HL-60 (cell line): ENCODE data around the gene THBS3.

Experiments
- DNase-seq, 2 experiments: peaks; one replicate each; pipeline ENCODE4 v3.0.0-alpha.2; 2010 to 2020; ENCODE audit warnings: low read depth in 1 of 2, low spot score in 1 of 2
- H3K27ac ChIP-seq: fragments of 250-450 bp; sonication (Bioruptor Pico); replicated peaks from 2 replicates; pipeline ENCODE4 v1.5.1; 2020; ENCODE audit warnings: mild to moderate bottlenecking, moderate library complexity
- H3K27me3 ChIP-seq: fragments of 250-450 bp; sonication (Bioruptor Pico); 2 replicates; pipeline ENCODE4 v1.5.1; 2021; ENCODE audit warnings: mild to moderate bottlenecking, moderate library complexity; ENCODE audit not compliant: insufficient read depth, poor library complexity, severe bottlenecking
- H3K4me3 ChIP-seq: replicated peaks from 2 replicates; pipeline ENCODE4 v1.5.1; 2011; ENCODE audit warnings: mild to moderate bottlenecking, control low read depth, low read length; ENCODE audit not compliant: insufficient read depth
- GABPA ChIP-seq: IDR thresholded peaks from 2 replicates; pipeline ENCODE4 v1.6.1; 2012; ENCODE audit warnings: low read depth
- POLR2AphosphoS5 ChIP-seq: IDR thresholded peaks from 2 replicates; pipeline ENCODE4 v1.6.1; 2012; ENCODE audit warnings: low read depth
- SPI1 ChIP-seq: IDR thresholded peaks from 2 replicates; pipeline ENCODE4 v1.6.1; 2012; ENCODE audit warnings: low read depth, mild to moderate bottlenecking, borderline replicate concordance
- TF ChIP-seq, protein P1 (sequence below): IDR thresholded peaks from 2 replicates; pipeline ENCODE4 v1.6.1; 2012; ENCODE audit warnings: low read depth; ENCODE audit not compliant: insufficient replicate concordance
- TF ChIP-seq, protein P2 (sequence below): IDR thresholded peaks from one replicate; pipeline ENCODE4 v1.5.1; 2011; ENCODE audit warnings: low read length, control low read depth, inconsistent platforms; ENCODE audit not compliant: insufficient read depth

THBS3 gene

DNA sequence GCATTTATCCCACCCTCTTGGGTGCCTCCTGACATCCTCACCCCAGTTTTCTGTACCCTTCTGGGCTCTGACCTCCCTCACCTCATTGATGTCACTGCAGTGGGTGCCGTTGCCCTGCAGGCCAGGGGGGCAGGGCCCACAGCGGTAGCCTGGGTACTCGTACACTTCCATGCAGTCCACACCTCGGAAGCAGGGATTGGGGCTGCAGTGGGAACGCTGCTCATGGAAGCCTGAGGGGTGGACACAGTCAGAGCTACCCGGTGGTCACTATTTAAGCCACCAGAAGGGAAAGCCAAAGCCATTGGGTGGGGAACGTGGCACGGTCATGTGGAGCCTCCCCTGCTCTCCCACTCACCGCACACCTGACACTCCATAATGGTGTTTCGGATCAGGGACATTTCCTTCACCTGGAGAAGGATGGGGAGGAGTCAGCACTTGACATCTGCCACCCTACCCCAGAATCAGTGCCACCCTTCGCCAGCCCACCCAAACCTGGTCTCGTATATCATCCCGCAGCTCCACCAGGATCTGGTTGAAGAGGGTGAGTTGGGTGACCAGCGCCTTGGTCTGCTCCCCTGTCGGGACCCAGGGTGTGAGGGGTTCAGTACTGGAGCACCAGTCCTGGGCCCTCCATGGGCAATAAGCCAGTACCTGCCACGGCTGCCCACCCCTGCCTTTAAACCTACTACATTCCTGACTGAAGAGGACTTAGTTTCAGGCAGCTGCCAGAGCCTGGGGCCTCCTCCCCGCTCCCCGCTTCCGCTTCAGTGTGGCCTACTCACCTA lies 4.8 kb downstream of the THBS3 start:
- no peak for DNase-seq
- no peaks in the 10 kb centered on the region for H3K27me3 ChIP-seq
- H3K4me3 ChIP-seq = no peak overlapping the region
- no peak overlapping the region for H3K27ac ChIP-seq
- TF ChIP-seq, protein P1, sequence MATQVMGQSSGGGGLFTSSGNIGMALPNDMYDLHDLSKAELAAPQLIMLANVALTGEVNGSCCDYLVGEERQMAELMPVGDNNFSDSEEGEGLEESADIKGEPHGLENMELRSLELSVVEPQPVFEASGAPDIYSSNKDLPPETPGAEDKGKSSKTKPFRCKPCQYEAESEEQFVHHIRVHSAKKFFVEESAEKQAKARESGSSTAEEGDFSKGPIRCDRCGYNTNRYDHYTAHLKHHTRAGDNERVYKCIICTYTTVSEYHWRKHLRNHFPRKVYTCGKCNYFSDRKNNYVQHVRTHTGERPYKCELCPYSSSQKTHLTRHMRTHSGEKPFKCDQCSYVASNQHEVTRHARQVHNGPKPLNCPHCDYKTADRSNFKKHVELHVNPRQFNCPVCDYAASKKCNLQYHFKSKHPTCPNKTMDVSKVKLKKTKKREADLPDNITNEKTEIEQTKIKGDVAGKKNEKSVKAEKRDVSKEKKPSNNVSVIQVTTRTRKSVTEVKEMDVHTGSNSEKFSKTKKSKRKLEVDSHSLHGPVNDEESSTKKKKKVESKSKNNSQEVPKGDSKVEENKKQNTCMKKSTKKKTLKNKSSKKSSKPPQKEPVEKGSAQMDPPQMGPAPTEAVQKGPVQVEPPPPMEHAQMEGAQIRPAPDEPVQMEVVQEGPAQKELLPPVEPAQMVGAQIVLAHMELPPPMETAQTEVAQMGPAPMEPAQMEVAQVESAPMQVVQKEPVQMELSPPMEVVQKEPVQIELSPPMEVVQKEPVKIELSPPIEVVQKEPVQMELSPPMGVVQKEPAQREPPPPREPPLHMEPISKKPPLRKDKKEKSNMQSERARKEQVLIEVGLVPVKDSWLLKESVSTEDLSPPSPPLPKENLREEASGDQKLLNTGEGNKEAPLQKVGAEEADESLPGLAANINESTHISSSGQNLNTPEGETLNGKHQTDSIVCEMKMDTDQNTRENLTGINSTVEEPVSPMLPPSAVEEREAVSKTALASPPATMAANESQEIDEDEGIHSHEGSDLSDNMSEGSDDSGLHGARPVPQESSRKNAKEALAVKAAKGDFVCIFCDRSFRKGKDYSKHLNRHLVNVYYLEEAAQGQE = no peak
- no peak for TF ChIP-seq SPI1
- TF ChIP-seq POLR2AphosphoS5 = no peak
- TF ChIP-seq, protein P2, sequence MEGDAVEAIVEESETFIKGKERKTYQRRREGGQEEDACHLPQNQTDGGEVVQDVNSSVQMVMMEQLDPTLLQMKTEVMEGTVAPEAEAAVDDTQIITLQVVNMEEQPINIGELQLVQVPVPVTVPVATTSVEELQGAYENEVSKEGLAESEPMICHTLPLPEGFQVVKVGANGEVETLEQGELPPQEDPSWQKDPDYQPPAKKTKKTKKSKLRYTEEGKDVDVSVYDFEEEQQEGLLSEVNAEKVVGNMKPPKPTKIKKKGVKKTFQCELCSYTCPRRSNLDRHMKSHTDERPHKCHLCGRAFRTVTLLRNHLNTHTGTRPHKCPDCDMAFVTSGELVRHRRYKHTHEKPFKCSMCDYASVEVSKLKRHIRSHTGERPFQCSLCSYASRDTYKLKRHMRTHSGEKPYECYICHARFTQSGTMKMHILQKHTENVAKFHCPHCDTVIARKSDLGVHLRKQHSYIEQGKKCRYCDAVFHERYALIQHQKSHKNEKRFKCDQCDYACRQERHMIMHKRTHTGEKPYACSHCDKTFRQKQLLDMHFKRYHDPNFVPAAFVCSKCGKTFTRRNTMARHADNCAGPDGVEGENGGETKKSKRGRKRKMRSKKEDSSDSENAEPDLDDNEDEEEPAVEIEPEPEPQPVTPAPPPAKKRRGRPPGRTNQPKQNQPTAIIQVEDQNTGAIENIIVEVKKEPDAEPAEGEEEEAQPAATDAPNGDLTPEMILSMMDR = no peak
- no peak for TF ChIP-seq GABPA

DNA sequence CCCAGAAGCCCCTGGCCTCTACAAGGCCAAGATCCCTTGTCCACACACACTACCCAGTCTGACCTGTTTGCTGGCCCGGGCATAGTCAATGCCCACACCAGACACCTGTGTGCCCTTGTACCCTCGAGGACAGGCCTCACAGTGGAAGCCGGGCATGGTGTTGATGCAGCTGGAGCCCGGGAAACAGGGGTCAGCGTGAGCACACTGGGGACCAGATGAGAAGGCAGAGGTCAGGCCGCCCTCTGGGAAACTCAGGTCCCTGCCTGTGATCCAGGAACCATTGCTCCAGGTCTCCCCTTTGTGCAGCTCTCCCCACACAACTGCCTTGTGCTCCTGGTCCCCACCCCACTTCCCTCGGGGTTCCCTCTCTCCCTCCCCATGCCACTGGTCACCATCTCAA lies 5.5 kb downstream of the THBS3 start:
- H3K27me3 ChIP-seq = no peaks in the 10 kb centered on the region
- DNase-seq = no peak
- H3K27ac ChIP-seq = no peak overlapping the region
- no peak overlapping the region for H3K4me3 ChIP-seq
- TF ChIP-seq POLR2AphosphoS5 = no peak
- no peak for TF ChIP-seq SPI1
- TF ChIP-seq, protein P2 = no peak
- TF ChIP-seq, protein P1 = no peak
- TF ChIP-seq GABPA = no peak

DNA sequence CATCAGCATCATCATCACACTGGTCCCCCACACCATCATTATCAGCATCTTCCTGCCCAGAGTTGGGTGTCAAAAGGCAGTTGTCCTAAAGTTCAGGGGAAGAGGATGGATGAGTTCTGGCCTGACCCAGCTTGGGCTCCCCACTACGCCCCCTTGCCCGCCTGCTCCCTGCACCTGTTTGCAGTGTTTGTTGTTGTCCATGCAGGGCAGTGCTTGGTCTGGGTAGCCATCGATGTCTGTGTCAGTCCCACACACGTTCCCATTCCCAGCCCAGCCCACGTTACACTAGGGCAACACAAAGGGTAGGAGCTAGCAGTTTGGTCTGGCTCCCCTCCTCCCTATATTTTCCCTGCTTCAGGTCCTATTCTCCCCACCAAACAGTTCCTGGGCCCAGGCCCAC lies 6.8 kb downstream of the THBS3 start:
- Histone ChIP-seq H3K4me3 (no peak overlapping the region), H3K27ac (no peak overlapping the region), H3K27me3 (no peaks in the 10 kb centered on the region)
- TF ChIP-seq SPI1 (no peak), GABPA (no peak), POLR2AphosphoS5 (no peak)
- TF ChIP-seq, protein P2 = no peak
- TF ChIP-seq, protein P1 = no peak
- no peak for DNase-seq
